Karpas-422 (cell line): Measurements from ENCODE around the gene MED26. TPM values are rescaled to one million over a fixed set of nuclear protein-coding genes. Genes with fewer than 3 reads are reported as not detected.

ENCODE experiments used
- DNase-seq: peaks from one replicate; pipeline ENCODE4 v3.0.0-alpha.2; 2015
- H2AFZ ChIP-seq: fragments of 200-600 bp; sonication (generic); 2 replicates; pipeline ENCODE4 v1.6.1; 2014; ENCODE audit warnings: antibody characterized with exemption, low read length, mixed read lengths
- H3K27ac ChIP-seq: fragments of 200-600 bp; sonication (generic); 2 replicates; pipeline ENCODE4 v1.5.1; 2014; ENCODE audit warnings: mild to moderate bottlenecking, low read length, moderate library complexity
- H3K27me3 ChIP-seq: fragments of 200-600 bp; sonication (generic); 2 replicates; pipeline ENCODE4 v1.6.1; 2014; ENCODE audit warnings: low read length, mixed read lengths
- H3K36me3 ChIP-seq: fragments of 200-600 bp; sonication (generic); 2 replicates; pipeline ENCODE4 v1.6.1; 2014; ENCODE audit warnings: low read length, mixed read lengths; ENCODE audit not compliant: insufficient read depth
- H3K4me1 ChIP-seq: fragments of 200-600 bp; sonication (generic); 2 replicates; pipeline ENCODE4 v1.6.1; 2014; ENCODE audit warnings: mild to moderate bottlenecking, low read length, mixed read lengths
- H3K4me2 ChIP-seq: fragments of 200-600 bp; sonication (generic); 2 replicates; pipeline ENCODE4 v1.6.1; 2014; ENCODE audit warnings: low read length, low read depth, mild to moderate bottlenecking; ENCODE audit not compliant: poor library complexity, severe bottlenecking
- H3K4me3 ChIP-seq: fragments of 200-600 bp; sonication (generic); 2 replicates; pipeline ENCODE4 v1.5.1; 2014; ENCODE audit warnings: mild to moderate bottlenecking, antibody characterized with exemption, low read length, mixed read lengths
- H3K79me2 ChIP-seq: fragments of 200-600 bp; sonication (generic); 2 replicates; pipeline ENCODE4 v1.6.1; 2014; ENCODE audit warnings: mild to moderate bottlenecking, low read length, mixed read lengths
- H3K9ac ChIP-seq: fragments of 200-600 bp; sonication (generic); 2 replicates; pipeline ENCODE4 v1.6.0; 2014; ENCODE audit warnings: low read length
- H3K9me2 ChIP-seq: fragments of 200-600 bp; sonication (generic), shearing (Covaris generic); replicated peaks from 2 replicates; pipeline ENCODE4 v1.6.0; 2014; ENCODE audit warnings: mild to moderate bottlenecking, low read length, moderate library complexity; ENCODE audit not compliant: insufficient read depth
- H3K9me3 ChIP-seq: fragments of 300-700, 200-600 bp; sonication (generic); 2 replicates; pipeline ENCODE4 v1.6.1; 2014; ENCODE audit warnings: low read length, mixed read lengths
- H4K20me1 ChIP-seq: fragments of 200-600 bp; sonication (generic); 2 replicates; pipeline ENCODE4 v1.6.1; 2014; ENCODE audit warnings: mild to moderate bottlenecking, antibody characterized with exemption, low read length, low read depth; ENCODE audit not compliant: insufficient read depth
- total RNA-seq: library from RNA; depleted of rRNA; stranded (reverse); fragments of >200 nt; shearing (Covaris generic); gene quantifications from 2 replicates; pipeline ENCODE4 v1.2.3, GENCODE V29; 2014; ENCODE audit warnings: low replicate concordance

MED26 gene
- total RNA-seq, 1 experiment from 2014 or later, result 15.0 TPM

DNA sequence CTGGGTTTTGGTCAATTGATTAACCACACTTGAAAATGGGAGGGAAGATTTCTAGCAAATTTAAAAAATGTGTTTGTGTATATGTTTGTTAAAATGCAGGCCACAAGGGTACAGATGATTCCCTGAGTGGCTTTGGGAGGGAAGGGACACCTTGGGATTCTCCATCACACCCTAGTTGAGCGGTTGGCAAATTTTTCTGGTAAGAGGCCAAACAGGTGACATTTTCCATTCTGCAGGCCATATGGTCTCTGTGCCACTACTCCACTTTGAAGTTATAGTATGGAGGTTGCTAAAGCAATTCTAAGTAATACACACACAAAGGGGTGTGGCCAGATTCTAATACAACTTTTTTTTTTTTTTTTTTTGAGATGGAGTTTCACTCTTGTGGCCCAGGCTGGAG, 12.9 kb upstream of the MED26 start:
- no peaks in the 10 kb centered on the region for H3K27me3 ChIP-seq
- no peak overlapping the region for H3K9ac ChIP-seq
- peaks cover 57% of the 10 kb centered on the region for H3K79me2 ChIP-seq
- H3K27ac ChIP-seq, result no peak overlapping the region
- no peak for DNase-seq
- H3K9me3 ChIP-seq, result no peaks in the 10 kb centered on the region
- H2AFZ ChIP-seq, result no peak overlapping the region
- H3K4me2 ChIP-seq, result no peak overlapping the region
- H4K20me1 ChIP-seq, result 0 out of 2 replicates have a peak, but pooled peaks cover 5% of the 10 kb centered on the region
- peaks cover 11% of the 10 kb centered on the region for H3K4me1 ChIP-seq
- peaks cover 33% of the 10 kb centered on the region for H3K36me3 ChIP-seq
- no peaks in the 10 kb centered on the region for H3K9me2 ChIP-seq
- no peak overlapping the region for H3K4me3 ChIP-seq

DNA sequence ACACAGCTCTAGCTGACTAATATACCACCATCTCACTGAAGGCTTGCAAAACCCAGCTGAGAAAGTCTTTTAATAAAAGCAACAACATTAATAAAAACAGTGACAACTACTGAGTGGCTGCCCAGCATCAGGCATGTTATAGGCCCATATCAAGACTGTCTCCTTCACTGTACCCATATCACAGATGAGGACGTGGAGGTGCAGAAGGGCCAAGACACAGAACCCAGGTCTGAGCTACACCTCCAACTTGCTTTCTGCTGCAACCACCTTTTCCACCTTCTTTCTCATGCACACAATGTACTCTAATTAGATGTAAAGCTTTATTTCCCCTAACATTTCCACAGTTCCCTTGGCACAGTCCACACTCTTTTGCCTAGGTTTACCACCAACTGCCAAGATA, 10.7 kb upstream of the MED26 start:
- H4K20me1 ChIP-seq, result 0 out of 2 replicates have a peak, but pooled peaks cover 2% of the 10 kb centered on the region
- no peak overlapping the region for H3K9ac ChIP-seq
- no peak overlapping the region for H3K4me2 ChIP-seq
- H3K4me3 ChIP-seq, result no peak overlapping the region
- H3K4me1 ChIP-seq, result peaks cover 11% of the 10 kb centered on the region
- H3K27me3 ChIP-seq, result no peaks in the 10 kb centered on the region
- peaks cover 53% of the 10 kb centered on the region for H3K79me2 ChIP-seq
- peaks cover 21% of the 10 kb centered on the region for H3K36me3 ChIP-seq
- H3K9me2 ChIP-seq, result no peaks in the 10 kb centered on the region
- no peak for DNase-seq
- no peaks in the 10 kb centered on the region for H3K9me3 ChIP-seq
- H3K27ac ChIP-seq, result no peak overlapping the region
- no peak overlapping the region for H2AFZ ChIP-seq

DNA sequence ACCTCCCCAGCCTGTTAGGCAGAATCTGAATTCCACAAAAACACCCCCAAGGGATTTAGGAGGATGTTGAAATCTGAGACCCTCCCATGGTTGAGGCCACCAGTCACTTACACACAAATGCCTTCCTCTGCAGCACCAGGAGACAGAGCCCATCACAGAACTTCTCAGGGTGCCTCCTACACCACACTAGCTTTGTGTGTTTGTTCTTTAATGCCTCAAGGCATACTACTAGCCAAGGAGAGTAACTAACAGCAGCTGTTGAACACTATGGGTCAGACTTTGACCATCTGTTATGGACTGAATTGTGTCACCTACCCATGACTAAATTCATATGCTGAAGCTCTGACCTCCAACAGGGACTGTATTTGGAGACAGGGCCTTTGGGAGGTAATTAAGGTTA, 9.5 kb upstream of the MED26 start:
- Histone ChIP-seq H3K27ac (no peak overlapping the region), H3K9me3 (no peaks in the 10 kb centered on the region), H3K27me3 (no peaks in the 10 kb centered on the region), H3K36me3 (peaks cover 23% of the 10 kb centered on the region), H3K4me3 (no peak overlapping the region), H3K9me2 (no peaks in the 10 kb centered on the region), H3K4me2 (no peak overlapping the region), H3K4me1 (peaks cover 11% of the 10 kb centered on the region), H2AFZ (no peak overlapping the region), H4K20me1 (no peaks in the 10 kb centered on the region), H3K79me2 (peaks cover 48% of the 10 kb centered on the region), H3K9ac (no peak overlapping the region)
- DNase-seq, result no peak

DNA sequence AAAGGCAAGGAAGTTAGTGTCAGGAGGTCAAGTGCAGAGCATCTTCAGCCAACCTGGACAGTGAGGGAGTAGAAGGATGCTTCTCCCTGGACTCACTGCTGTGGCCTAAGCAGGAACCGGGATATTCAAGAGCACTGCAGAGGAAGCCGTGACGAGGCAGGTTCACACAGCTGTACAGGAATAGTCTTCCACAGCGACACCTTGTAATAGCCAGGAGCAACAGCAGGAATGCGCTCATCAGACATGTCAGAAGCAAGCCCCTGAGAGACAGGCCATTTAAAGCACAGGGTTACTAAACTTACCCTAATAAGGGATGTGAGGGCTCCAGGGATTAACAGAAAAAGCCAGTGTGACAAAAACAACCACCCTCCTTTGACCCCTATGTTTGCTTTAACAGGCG, 3.5 kb upstream of the MED26 start:
- H3K9me2 ChIP-seq, result no peaks in the 10 kb centered on the region
- no peak overlapping the region for H3K9ac ChIP-seq
- H3K4me2 ChIP-seq, result no peak overlapping the region
- peaks cover 23% of the 10 kb centered on the region for H3K4me1 ChIP-seq
- peaks cover 9% of the 10 kb centered on the region for H3K36me3 ChIP-seq
- peaks cover 28% of the 10 kb centered on the region for H3K79me2 ChIP-seq
- no peak overlapping the region for H3K27ac ChIP-seq
- H4K20me1 ChIP-seq, result peaks cover 12% of the 10 kb centered on the region; the same call in 1 of the 2 replicates
- H3K27me3 ChIP-seq, result no peaks in the 10 kb centered on the region
- no peak overlapping the region for H2AFZ ChIP-seq
- no peaks in the 10 kb centered on the region for H3K9me3 ChIP-seq
- no peak overlapping the region for H3K4me3 ChIP-seq
- DNase-seq, result no peak

DNA sequence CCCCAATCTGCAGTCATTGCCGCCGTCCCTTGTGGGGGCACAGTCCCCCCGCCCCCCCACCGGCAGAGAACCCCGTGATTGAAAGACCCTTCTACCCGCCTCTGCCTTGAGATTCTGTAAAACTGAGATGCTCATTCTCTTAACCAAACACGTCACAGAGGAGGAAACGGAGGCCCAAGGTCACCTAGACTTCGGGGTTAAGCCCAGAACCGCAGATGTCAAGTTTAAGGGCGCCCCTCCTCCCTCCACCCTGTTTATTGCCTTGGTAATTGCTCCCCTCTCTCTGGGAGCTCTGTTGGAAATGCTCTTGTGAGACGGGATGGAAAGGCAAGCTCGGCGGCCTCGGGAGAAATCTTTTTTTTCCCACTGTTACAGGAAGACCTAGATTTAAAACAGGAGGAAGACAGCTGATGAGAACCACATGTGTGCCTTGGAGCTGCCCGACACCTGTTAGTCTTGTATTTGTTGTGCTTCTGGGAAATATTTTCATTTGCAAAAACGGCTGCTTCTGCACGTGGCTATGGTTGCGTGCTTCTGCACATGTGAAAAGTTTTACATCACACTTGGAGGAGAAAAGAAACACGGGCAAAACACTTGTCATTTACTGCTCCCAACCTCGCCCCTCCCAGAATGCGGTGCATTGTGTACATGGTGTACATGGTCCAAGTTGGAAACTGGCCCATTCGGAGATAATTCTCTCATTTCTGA, 1.1 kb upstream of the MED26 start:
- peak overlapping the region; percentile 88 for H3K27ac ChIP-seq
- peak overlapping the region; percentile 93 for H3K4me3 ChIP-seq
- peaks cover 23% of the 10 kb centered on the region for H3K36me3 ChIP-seq
- no peaks in the 10 kb centered on the region for H3K9me2 ChIP-seq
- peak overlapping the region; percentile 96 for H3K4me2 ChIP-seq
- H3K9me3 ChIP-seq, result no peaks in the 10 kb centered on the region
- peaks cover 34% of the 10 kb centered on the region for H4K20me1 ChIP-seq
- peaks cover 45% of the 10 kb centered on the region for H3K79me2 ChIP-seq
- peaks cover 46% of the 10 kb centered on the region for H3K4me1 ChIP-seq
- peak overlapping the region; percentile 99 for H3K9ac ChIP-seq
- H3K27me3 ChIP-seq, result no peaks in the 10 kb centered on the region
- H2AFZ ChIP-seq, result no peak overlapping the region
- peak; percentile 71 for DNase-seq

DNA sequence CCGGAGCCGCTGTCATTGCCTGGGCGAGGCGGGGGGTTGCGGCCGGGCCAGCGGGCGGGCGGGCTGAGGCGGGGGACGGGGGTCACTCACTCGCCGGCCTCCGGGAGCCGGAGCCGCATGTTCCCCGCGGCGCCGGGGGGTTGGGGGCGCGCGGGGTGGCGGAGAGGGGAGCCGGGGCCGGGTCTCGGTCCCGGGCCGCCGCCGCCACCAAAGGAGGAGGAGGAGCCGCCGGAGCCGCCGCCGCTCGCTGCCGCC, 149 bp downstream of the MED26 start:
- peaks cover 26% of the 10 kb centered on the region for H3K36me3 ChIP-seq
- H3K4me2 ChIP-seq, result peak overlapping the region; percentile 87
- no peak overlapping the region for H2AFZ ChIP-seq
- H4K20me1 ChIP-seq, result peaks cover 46% of the 10 kb centered on the region
- H3K4me1 ChIP-seq, result peaks cover 59% of the 10 kb centered on the region
- peak overlapping the region; percentile 74 for H3K27ac ChIP-seq
- H3K9ac ChIP-seq, result peak overlapping the region; percentile 98
- H3K4me3 ChIP-seq, result peak overlapping the region; percentile 97
- no peaks in the 10 kb centered on the region for H3K27me3 ChIP-seq
- DNase-seq, result no peak
- H3K79me2 ChIP-seq, result peaks cover 54% of the 10 kb centered on the region
- no peaks in the 10 kb centered on the region for H3K9me2 ChIP-seq
- H3K9me3 ChIP-seq, result no peaks in the 10 kb centered on the region

DNA sequence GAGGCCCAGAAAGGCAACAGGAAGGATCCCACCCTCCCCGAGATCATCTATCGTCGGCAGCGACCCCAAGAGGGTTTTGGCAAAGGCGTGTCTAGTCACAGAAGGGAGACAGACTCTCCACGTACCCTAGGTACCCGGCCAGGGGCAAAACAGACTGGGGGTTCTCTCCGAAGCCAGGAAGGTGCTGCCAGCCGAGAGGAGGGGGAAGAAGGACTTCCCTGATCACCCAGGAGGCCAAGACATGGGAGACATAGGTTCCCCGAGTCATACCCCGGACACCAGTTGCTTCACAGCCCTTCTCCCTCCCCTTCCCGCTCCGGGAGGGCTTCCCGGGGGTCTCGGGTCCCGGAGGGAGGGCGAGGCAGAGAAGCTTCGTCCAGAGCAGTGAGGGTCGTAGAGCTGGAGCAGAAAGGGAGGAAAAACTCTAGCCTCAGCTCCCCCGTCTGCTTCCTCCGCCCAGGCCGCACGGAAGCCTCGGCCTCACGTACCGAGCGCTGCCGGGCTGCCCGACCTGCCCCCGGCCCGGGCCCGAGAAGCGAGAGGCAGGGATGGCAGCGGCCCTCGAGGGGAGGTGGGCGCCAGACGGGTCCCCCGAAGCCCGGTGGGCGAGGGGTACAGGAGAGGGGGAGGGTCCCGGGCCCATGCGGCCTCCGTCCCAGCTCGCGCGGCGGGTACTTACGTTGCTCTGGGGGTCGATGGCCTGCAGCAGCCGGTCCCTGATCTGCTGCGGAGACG, 644 bp downstream of the MED26 start:
- H2AFZ ChIP-seq, result no peak overlapping the region
- peak; percentile 66 for DNase-seq
- H3K27me3 ChIP-seq, result no peaks in the 10 kb centered on the region
- H4K20me1 ChIP-seq, result peaks cover 50% of the 10 kb centered on the region
- no peaks in the 10 kb centered on the region for H3K9me3 ChIP-seq
- H3K36me3 ChIP-seq, result peaks cover 23% of the 10 kb centered on the region
- H3K4me3 ChIP-seq, result peak overlapping the region; percentile 97
- peak overlapping the region; percentile 98 for H3K9ac ChIP-seq
- peaks cover 59% of the 10 kb centered on the region for H3K79me2 ChIP-seq
- H3K9me2 ChIP-seq, result no peaks in the 10 kb centered on the region
- peak overlapping the region; percentile 74 for H3K27ac ChIP-seq
- H3K4me1 ChIP-seq, result peaks cover 64% of the 10 kb centered on the region
- peak overlapping the region; percentile 87 for H3K4me2 ChIP-seq

DNA sequence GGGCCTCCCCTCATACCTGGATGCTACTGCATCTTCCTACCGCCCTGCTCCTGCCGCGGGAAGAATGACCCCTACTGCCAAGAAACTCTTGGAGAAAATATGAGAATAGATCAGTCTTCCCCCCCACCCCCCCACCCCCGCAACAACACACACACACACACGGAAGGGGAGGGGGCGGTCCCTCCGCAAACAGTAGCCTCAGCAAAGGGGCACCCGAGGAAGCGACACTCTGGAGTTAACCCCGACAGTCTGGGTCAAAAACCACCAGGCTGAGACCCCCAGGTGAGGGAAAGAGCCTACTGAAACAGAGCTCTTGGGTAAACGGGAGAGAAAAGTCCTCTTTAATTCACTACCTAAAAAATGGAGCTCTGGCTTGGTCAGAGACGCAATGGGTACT, 1.2 kb downstream of the MED26 start:
- H3K27me3 ChIP-seq, result no peaks in the 10 kb centered on the region
- H3K9me3 ChIP-seq, result no peaks in the 10 kb centered on the region
- peaks cover 61% of the 10 kb centered on the region for H3K79me2 ChIP-seq
- no peak overlapping the region for H2AFZ ChIP-seq
- H4K20me1 ChIP-seq, result peaks cover 54% of the 10 kb centered on the region
- H3K36me3 ChIP-seq, result peaks cover 20% of the 10 kb centered on the region
- peak overlapping the region; percentile 97 for H3K4me3 ChIP-seq
- DNase-seq, result no peak
- H3K27ac ChIP-seq, result peak overlapping the region; percentile 97
- H3K4me1 ChIP-seq, result peaks cover 70% of the 10 kb centered on the region
- no peaks in the 10 kb centered on the region for H3K9me2 ChIP-seq
- H3K9ac ChIP-seq, result peak overlapping the region; percentile 98
- H3K4me2 ChIP-seq, result peak overlapping the region; percentile 87
